OCI-LY3 (cell line): ENCODE results near the gene SELENOI.

Experiments
- H2AFZ ChIP-seq: fragments of 200-600, 300-600 bp; shearing (Covaris generic); 2 replicates; pipeline ENCODE4 v1.6.0; 2014; ENCODE audit warnings: antibody characterized with exemption, low read depth, low read length
- H3K27ac ChIP-seq: fragments of 200-600, 300-600 bp; sonication (generic); 2 replicates; pipeline ENCODE4 v1.5.1; 2014; ENCODE audit warnings: mild to moderate bottlenecking, low read length, moderate library complexity, mixed read lengths
- H3K27me3 ChIP-seq: fragments of 200-600, 300-600 bp; sonication (generic); 2 replicates; pipeline ENCODE4 v1.6.1; 2014; ENCODE audit warnings: low read depth, low read length, mixed read lengths
- H3K36me3 ChIP-seq: fragments of 200-600, 300-600 bp; sonication (generic); replicated peaks from 2 replicates; pipeline ENCODE3; 2014; ENCODE audit warnings: low read depth, low read length, mixed read lengths
- H3K4me1 ChIP-seq: fragments of 300-600, 200-600 bp; sonication (generic); 2 replicates; pipeline ENCODE4 v1.6.1; 2014; ENCODE audit warnings: low read length, mixed read lengths
- H3K4me2 ChIP-seq: fragments of 200-600, 300-600 bp; sonication (generic); 2 replicates; pipeline ENCODE4 v1.6.1; 2014; ENCODE audit warnings: low read length, mixed read lengths
- H3K4me3 ChIP-seq: fragments of 300-600, 200-600 bp; sonication (generic); 2 replicates; pipeline ENCODE4 v1.5.1; 2014; ENCODE audit warnings: antibody characterized with exemption, mild to moderate bottlenecking, low read length, moderate library complexity
- H3K79me2 ChIP-seq: fragments of 300-600, 200-600 bp; shearing (Covaris generic); 2 replicates; pipeline ENCODE4 v1.6.1; 2014; ENCODE audit warnings: mild to moderate bottlenecking, low read length, mixed read lengths
- H3K9ac ChIP-seq: fragments of 300-600, 200-600 bp; shearing (Covaris generic); 2 replicates; pipeline ENCODE4 v1.6.0; 2014; ENCODE audit warnings: mild to moderate bottlenecking, low read length, moderate library complexity
- H3K9me3 ChIP-seq: fragments of 200-600, 300-600 bp; shearing (Covaris generic); 2 replicates; pipeline ENCODE4 v1.6.1; 2014; ENCODE audit warnings: low read length, mixed read lengths; ENCODE audit not compliant: insufficient read depth
- H4K20me1 ChIP-seq: fragments of 200-600, 300-600 bp; sonication (generic); 2 replicates; pipeline ENCODE4 v1.6.1; 2016; ENCODE audit warnings: low read length, mixed read lengths; ENCODE audit not compliant: insufficient read depth
- EZH2phosphoT487 ChIP-seq: fragments of 200-600 bp; shearing (Covaris generic); IDR thresholded peaks from 2 replicates; pipeline ENCODE4 v1.6.1; 2018; ENCODE audit warnings: antibody characterized with exemption, mixed run types, low read depth
- TF ChIP-seq, protein P1 (sequence below): fragments of 200-600, 300-600 bp; sonication (generic); IDR thresholded peaks from 2 replicates; pipeline ENCODE4 v1.5.1; 2014; ENCODE audit warnings: antibody characterized with exemption, low read length, low read depth

Gene SELENOI

DNA sequence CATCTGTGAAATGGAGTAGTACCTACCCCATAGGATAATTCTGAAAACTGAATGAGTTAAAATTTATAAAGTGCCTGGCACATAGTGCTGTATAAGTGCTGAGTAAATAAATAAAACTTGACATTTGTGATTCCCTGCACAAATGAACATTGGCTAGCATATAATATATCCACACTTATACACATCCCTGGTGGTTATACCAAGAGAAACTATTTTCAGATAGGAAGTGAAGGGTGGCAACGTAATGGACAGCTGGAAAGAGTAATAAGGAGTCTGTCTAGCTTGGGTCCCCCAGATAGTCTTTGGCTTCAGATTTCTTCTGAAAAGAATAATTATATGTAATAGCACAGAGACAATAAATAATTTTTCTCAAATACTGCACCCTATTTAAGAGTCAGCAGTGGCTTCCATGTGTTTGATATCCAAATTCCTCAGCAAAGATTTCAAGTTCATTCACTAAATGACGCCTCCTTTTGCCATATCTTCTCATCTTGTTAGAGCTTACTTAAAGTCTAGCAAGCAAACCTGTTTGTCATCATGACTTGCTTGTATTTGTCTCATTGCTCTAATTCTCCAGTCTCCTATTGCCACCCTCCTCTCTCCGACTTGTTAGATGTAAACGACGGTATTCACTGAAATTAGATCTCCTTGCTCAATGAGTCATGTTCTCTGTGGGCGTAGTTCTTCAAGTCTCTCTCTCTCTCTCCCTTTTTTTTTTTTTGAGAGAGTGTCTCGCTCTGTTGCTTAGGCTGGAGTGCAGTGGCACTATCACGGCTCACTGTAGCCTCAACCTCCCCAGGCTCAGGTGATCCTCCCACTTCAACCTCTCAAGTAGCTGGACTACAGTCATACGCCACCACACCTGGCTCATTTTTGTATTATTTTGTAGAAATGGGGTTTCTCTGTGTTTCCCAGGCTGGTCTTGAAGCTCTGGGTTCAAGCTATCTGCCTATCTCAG lies 9.4 kb downstream of the SELENOI start:
- Histone ChIP-seq H3K4me1 (peaks cover 3% of the 10 kb centered on the region; the same call in 1 of the 2 replicates), H3K27me3 (no peaks in the 10 kb centered on the region), H2AFZ (no peak overlapping the region), H3K79me2 (peaks cover 100% of the 10 kb centered on the region), H3K36me3 (peaks cover 22% of the 10 kb centered on the region), H3K9me3 (no peaks in the 10 kb centered on the region), H3K27ac (no peak overlapping the region), H3K9ac (no peak overlapping the region), H4K20me1 (peaks cover 74% of the 10 kb centered on the region), H3K4me3 (no peak overlapping the region), H3K4me2 (no peak overlapping the region)
- TF ChIP-seq EZH2phosphoT487, result no peak
- TF ChIP-seq, protein P1, sequence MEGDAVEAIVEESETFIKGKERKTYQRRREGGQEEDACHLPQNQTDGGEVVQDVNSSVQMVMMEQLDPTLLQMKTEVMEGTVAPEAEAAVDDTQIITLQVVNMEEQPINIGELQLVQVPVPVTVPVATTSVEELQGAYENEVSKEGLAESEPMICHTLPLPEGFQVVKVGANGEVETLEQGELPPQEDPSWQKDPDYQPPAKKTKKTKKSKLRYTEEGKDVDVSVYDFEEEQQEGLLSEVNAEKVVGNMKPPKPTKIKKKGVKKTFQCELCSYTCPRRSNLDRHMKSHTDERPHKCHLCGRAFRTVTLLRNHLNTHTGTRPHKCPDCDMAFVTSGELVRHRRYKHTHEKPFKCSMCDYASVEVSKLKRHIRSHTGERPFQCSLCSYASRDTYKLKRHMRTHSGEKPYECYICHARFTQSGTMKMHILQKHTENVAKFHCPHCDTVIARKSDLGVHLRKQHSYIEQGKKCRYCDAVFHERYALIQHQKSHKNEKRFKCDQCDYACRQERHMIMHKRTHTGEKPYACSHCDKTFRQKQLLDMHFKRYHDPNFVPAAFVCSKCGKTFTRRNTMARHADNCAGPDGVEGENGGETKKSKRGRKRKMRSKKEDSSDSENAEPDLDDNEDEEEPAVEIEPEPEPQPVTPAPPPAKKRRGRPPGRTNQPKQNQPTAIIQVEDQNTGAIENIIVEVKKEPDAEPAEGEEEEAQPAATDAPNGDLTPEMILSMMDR, result no peak

DNA sequence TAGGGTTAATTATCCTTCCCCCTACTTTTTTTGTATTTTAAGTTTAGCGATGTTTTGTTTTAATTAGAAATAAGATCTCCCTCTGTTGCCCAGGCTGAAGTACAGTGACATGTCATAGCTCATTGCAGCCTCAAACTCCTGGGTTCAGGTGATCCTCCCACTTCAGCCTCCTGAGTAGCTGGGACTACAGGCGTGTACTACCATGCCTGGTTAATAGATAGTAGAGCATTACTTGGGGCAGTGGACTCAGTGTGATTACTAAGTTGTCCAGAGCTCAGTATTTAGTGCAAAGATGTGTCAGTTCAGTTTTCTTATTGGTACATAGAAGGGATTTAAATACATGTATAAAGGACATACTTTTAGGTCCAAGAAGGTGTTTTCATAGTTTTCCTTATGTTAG lies 10.2 kb downstream of the SELENOI start:
- Histone ChIP-seq H3K4me3 (no peak overlapping the region), H3K9ac (no peak overlapping the region), H2AFZ (no peak overlapping the region), H3K9me3 (no peaks in the 10 kb centered on the region), H3K27ac (no peak overlapping the region), H4K20me1 (peaks cover 76% of the 10 kb centered on the region), H3K79me2 (peaks cover 100% of the 10 kb centered on the region), H3K36me3 (peaks cover 24% of the 10 kb centered on the region), H3K27me3 (no peaks in the 10 kb centered on the region), H3K4me1 (peaks cover 3% of the 10 kb centered on the region; the same call in 1 of the 2 replicates), H3K4me2 (no peak overlapping the region)
- TF ChIP-seq EZH2phosphoT487, result no peak
- TF ChIP-seq, protein P1, result no peak

DNA sequence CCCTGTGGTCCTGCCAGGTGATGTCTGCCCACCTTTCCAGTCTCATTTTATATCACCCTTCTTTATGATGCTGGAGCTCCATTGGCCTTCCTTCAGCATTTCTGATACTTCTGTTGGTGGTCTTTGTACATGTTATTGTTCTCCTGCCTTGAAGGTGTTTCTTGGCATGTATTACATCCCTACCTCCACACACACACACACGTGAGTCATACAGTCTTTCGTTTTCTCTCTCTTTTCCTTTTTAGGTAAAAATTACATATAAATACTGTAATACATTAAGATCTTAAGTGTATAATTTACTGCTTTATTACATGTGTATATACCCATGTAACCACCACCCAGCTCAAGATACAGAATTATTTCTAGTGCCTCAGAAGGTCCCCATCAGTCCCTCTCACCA lies 10.8 kb downstream of the SELENOI start:
- Histone ChIP-seq H3K27ac (no peak overlapping the region), H3K4me3 (no peak overlapping the region), H3K79me2 (peaks cover 100% of the 10 kb centered on the region), H2AFZ (no peak overlapping the region), H4K20me1 (peaks cover 75% of the 10 kb centered on the region), H3K9me3 (no peaks in the 10 kb centered on the region), H3K36me3 (peaks cover 20% of the 10 kb centered on the region), H3K9ac (no peak overlapping the region), H3K4me1 (peaks cover 3% of the 10 kb centered on the region; the same call in 1 of the 2 replicates), H3K4me2 (no peak overlapping the region), H3K27me3 (no peaks in the 10 kb centered on the region)
- TF ChIP-seq, protein P1, result no peak
- no peak for TF ChIP-seq EZH2phosphoT487

DNA sequence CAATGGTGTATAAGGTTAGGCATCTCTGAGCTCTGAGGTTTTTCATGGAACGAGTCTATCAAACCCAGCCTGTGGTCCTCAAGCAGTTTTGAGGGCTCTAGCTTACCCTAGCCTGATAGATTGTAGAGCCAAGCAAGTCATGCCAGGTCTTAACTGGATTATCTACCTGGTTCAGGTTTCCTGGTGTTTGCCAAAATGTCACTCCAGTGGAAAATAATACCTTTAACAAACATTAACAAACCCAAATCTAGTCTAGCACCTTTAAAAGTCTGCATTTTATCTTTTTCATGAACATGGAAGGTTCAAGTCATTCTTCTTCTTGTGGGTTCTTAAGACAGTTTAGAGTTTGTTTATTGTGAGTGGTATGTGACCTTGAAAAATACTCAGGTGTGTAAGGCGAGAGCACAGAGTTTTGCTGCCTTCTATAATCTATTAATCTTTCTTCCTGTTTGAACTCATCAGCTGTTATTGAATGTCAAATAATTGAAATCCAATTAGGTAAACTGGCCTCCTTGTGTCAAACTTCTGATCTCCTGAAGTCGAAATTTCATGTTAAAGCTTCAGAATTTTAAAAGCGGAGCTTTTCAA lies 14.0 kb downstream of the SELENOI start:
- H3K79me2 ChIP-seq, result peaks cover 97% of the 10 kb centered on the region
- no peak overlapping the region for H3K4me2 ChIP-seq
- no peaks in the 10 kb centered on the region for H3K27me3 ChIP-seq
- H3K9ac ChIP-seq, result no peak overlapping the region
- no peak overlapping the region for H3K4me3 ChIP-seq
- peaks cover 13% of the 10 kb centered on the region for H3K36me3 ChIP-seq
- H3K27ac ChIP-seq, result no peak overlapping the region
- H3K4me1 ChIP-seq, result peaks cover 3% of the 10 kb centered on the region; the same call in 1 of the 2 replicates
- no peak overlapping the region for H2AFZ ChIP-seq
- H3K9me3 ChIP-seq, result no peaks in the 10 kb centered on the region
- no peak for TF ChIP-seq EZH2phosphoT487
- TF ChIP-seq, protein P1, result no peak
- H4K20me1 ChIP-seq, result peaks cover 60% of the 10 kb centered on the region
